GM21526 (cell line): ENCODE data around the gene NUDCD3.
"Not testable (repeated sequence)": the region's sequence is repeated elsewhere in the genome, so short reads cannot be mapped to it uniquely, and the experiment has no call there.

Experiments
- ATAC-seq: cut with Tn5 transposase; IDR thresholded peaks from one replicate; pipeline ENCODE4 v1.9.1; 2021; ENCODE audit warnings: moderate library complexity; ENCODE audit not compliant: unreplicated experiment, low FRiP score

The NUDCD3 gene

GRCh38 chr7:44518761-44519160 lies 28.3 kb upstream of the NUDCD3 start:
- ATAC-seq = no peak

DNA sequence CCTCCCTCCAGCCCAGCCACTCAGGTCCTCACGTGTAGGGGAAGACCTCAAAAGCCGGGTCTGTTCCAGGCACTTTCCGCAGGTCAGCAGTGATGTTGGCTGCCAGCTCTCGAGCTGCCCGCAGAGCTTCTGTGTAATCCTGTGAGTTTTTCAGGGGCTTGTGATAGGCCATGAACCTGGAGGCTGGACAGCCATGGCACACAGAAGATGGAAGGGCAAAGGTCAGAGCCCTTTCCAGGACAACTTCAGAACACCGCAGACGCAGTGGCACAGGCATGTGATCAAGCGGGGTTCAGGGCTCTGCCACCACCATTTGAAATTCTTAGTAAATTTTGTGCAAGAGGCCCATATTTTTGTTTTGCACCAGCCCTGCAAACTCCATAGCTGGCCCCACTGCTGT lies 26.7 kb upstream of the NUDCD3 start:
- ATAC-seq = no peak

DNA sequence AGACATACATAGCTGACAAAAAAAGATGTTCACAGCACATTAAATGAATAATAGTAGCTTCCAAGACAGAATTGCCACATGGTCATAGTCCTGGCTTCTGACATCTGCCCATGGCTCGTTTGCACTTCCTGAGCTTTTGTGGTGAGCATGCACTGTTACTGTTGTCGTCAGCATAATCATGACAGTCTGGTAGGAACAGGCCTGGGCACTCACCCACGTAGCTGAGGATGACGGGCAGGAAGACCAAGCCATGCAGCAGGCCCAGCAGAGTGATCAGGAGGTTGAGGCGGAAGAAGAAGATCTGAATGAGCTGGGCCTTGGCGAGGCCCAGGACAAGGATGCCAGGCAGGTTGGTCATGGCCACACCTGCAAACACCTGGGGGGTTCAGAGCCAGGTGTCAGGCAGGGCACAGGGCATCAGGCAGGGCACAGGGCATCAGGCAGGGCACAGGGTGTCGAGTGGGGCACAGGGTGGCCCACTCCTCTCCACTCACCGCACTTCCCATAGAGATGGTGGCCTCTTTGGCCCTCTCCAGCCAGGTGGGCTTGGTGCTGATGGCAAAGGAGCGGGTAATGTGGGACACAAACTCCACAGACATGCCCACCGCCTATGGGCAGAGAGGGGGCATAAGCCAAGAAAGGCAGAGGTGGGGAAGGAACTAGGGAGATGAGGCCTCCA lies 25.3 kb upstream of the NUDCD3 start:
- no peak for ATAC-seq

DNA sequence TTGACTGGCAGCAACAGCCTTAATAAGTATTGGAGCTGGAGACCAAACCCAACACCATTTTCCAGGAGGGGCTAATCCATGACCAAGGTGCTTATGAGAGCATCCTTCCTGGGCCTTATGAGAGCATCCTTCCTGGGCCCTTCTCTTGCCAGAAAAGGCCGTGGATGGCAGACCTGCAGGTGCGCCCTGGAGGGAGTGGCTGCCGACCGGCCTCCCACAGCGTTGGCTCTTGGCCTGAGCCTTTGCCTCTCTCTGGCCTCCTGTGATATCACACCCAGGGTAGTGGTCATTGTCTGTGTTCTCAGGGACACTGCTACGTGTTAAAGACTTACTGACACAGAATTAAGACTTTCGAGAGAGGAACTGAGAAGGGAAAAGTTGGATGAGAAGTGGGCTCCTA lies 22.3 kb upstream of the NUDCD3 start:
- no peak for ATAC-seq

GRCh38 chr7:44511863-44512468 lies 21.5 kb upstream of the NUDCD3 start:
- ATAC-seq = no peak

GRCh38 chr7:44511236-44511635 lies 20.8 kb upstream of the NUDCD3 start:
- no peak for ATAC-seq

- ATAC-seq = no peak
These were observed 18.0 kb upstream of the NUDCD3 start for GRCh38 chr7:44508328-44509030.

DNA sequence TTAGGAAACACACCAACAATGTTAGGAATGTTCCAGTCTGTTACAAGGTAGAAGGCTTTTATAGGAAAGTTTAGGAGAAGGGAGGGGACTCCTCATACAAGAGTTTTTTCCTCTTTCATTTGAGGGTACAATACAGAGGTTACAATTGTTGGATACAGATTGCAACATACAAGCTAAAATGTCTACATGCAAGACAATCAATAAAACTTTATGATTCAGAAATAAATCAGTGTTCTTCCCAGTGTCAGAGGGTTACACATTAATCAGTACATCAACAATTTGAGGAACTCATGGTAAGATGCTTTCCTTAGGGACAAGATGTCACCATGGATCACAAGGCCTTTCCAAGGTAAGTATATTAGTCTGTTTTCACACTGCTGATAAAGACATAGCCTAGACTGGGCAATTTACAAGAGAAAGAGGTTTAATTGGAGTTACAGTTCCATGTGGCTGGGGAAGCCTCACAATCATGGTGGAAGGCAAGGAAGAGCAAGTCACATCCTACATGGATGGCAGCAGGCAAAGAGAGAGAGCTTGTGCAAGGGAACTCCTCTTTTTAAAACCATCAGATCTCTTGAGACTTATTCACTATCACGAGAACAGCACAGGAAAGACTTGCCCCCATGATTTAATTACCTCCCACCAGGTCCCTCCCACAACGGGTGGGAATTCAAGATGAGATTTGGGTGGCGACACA lies 16.3 kb upstream of the NUDCD3 start:
- ATAC-seq = not testable (repeated sequence)

DNA sequence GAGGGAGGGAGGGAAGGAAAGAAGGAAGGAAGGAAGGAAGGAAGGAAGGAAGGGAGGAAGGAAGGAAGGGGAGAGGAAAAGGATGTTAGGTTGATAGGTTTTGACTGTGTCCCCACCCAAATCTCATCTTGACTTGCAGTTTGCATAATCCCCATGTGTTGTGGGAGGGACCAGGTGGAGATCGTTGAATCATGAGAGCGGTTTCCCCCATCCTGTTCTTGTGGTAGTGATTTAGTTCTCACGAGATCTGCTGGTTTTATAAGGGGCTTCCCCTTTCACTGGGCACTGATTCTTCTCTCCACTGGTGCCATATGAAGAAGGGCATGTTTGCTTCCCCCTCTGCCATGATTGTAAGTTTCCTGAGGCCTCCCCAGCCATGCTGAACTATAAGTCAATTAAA lies 15.1 kb upstream of the NUDCD3 start:
- no peak for ATAC-seq

DNA sequence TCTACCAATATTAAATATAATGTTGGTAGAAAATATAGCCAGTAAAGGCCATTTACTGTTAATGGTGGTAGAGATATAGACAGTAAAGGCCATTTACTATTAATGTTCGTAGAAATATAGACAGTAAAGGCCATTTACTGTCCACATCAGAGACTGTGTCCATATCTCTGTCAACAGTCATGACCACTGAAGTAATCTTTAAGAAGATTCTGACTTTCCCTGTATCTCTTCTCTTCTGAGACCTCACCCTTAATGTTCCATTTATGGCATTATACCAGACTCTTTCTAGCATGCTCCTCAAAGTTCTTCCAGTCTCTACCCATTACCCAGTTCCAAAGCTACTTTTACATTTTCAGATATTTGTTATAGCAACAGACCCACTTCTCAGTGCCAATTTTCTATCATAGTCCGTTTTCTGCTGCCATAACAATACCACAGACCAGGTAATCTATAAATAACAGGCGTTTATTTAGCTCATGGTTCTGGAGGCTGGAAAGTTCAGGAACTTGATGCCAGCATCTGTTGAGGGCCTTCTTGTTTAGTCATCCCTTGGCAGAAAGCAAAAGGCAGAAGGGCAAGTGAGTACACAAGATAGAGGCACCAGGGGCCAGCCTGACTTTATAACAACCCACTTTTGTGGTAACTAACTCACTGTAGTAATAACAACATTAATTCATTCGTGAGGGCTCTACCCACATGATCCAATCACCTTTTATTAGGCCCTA lies 7.9 kb upstream of the NUDCD3 start:
- no peak for ATAC-seq

DNA sequence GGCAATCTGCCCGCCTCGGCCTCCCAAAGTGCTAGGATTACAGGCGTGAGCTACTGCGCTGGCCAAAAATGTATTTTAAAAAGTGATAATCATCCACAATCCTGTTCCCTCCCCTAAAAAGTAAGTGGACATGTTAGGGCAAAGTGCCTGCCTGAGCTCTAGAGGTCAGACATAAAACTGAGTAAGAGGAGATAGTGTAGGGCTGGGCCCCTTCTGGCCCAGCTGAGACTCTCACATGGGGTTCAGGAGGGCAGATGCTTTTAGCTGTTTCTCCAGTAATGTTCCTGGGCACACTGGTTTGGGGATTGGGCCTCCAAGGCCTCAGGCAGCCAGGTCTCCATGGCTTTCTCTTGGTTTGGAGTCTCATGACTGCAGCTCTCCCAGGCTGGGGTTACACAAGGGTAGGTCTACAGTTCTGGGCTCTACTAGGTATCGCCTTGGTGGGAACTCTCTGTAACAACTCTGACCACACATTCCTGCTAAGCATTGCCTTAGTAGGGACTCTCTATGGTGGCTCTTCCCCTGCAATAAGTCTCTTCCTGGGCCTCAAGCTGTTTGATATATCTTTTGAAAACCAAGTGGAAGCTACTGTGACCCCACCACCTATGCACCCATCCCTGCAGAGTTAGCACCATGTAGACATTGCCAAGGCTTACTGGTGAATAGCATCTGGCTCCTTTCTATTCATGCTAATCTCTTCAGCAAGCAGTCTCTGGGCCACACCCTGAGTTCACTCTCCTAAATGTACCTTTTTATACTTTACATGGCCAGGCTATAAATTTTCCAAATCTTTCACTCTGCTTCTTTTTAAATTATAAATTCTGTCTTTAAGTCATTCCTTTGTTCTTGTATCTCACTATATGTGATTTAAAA lies 6.9 kb upstream of the NUDCD3 start:
- no peak for ATAC-seq

GRCh38 chr7:44496385-44496784 lies 5.9 kb upstream of the NUDCD3 start:
- ATAC-seq = no peak

GRCh38 chr7:44494960-44495359 lies 4.5 kb upstream of the NUDCD3 start:
- ATAC-seq = no peak

GRCh38 chr7:44491229-44491628 lies 771 bp upstream of the NUDCD3 start:
- ATAC-seq = no peak

GRCh38 chr7:44489955-44490350 lies 505 bp downstream of the NUDCD3 start:
- ATAC-seq = peak; percentile 26

DNA sequence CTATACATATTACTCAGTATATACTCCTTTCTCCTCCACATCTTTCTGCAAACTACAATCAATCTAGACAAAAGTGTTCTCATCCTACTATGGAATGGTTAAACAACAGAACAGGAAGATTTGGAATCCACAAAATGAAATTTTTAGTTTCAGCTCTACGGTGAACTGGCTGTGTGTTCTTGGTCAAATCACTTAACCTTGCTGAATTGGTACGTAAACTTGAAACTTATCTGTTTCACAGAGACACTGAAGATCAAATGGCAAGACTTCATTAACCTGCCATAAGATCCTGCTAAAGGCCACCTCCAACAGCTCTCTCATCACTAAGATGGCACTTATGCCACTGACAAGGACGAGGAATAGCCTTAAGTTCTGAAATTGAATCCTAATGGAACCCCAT lies 1.5 kb downstream of the NUDCD3 start:
- no peak for ATAC-seq

DNA sequence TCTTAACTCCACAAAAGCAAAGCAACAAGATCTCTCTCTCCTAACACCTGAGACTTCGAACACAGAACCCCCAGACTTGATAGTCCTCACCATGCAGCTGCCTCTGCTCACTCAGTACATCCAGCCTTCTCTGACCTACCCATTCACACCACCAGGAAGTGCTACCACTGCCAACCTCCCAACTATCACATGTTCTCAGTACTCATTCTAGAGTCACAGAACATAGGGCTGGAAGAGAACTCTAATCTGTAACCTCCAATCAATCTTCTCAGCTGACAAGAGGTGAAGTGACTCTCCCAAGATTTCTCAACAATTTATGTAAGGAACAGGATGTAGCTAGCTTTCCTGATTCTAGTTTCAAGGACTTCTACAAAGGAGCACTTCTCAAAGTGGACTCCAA lies 3.8 kb downstream of the NUDCD3 start:
- no peak for ATAC-seq

- ATAC-seq = no peak
These were observed 4.5 kb downstream of the NUDCD3 start for GRCh38 chr7:44486001-44486400.

DNA sequence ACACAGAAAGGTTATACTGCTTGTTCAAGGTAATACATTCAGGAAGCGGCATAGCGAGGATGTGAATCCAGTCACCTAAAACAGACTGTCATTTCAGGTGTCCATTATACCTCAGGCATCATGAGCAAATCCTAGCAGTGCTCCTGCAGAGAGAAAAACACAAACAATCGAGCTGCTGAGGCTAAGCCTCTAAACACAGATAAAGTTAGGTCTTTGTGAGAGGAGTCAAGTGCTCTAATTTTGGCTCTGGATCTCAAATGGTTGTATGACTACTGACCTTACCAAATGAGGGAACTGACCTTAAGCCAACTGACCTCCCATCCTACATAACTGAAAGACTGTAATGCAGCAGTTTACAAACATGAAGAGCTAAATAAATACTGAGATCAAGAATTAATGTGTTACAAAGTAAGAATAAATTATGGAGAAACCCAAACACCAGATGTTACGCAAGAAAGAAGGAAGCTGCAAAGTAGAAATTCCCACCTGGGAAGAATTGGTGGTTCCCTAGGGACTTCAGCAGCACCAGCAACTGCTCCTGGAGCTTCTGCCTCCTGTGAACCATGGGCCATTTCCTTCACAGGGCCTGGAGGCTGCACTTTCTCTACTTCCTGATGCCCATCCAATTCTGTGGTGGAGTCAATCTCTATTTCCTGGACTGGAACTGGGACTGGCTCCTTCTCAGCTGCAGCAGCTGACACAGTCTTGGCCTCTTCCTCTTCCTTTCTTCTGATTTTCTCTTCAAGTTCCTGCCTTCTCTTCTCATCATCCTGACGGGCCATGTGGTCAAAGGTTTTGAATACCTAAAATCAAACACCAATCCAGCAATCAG lies 5.8 kb downstream of the NUDCD3 start:
- ATAC-seq = no peak
